HEK293 (cell line): ENCODE data around the gene CNEP1R1.

Source experiments
- CTCF ChIA-PET: fragments of 350-600 bp; formaldehyde crosslinking; extraction: SDS; loops from one replicate; lab custom pipeline; 2021; ENCODE audit warnings: antibody characterized with exemption; lab: Yijun Ruan, JAX
- POLR2A ChIA-PET: fragments of 300-600 bp; formaldehyde crosslinking; extraction: SDS; loops from one replicate; lab custom pipeline; 2020; ENCODE audit warnings: antibody characterized with exemption, inconsistent platforms; lab: Yijun Ruan, JAX
- H3K27ac ChIP-seq: fragments of 200-500 bp; sonication (Bioruptor generic); 2 replicates; pipeline ENCODE4 v1.5.1; 2014; ENCODE audit warnings: low read depth, low read length, control low read depth, inconsistent platforms; ENCODE audit errors: extremely low read depth
- H3K36me3 ChIP-seq, 2 experiments: fragments of 200-500 bp in 1 of 2; sonication (Bioruptor generic) in 1 of 2; 1 replicate in 1 of 2; 2 replicates in 1 of 2; pipeline ENCODE4 v1.5.1; 2014 to 2017; ENCODE audit warnings: inconsistent platforms in 2 of 2, low read length in 2 of 2; ENCODE audit not compliant: control insufficient read depth in 2 of 2, insufficient read depth in 1 of 2
- H3K4me1 ChIP-seq: fragments of 200-500 bp; sonication (Bioruptor generic); 2 replicates; pipeline ENCODE4 v1.5.1; 2014; ENCODE audit warnings: mild to moderate bottlenecking, low read length, inconsistent platforms; ENCODE audit not compliant: control insufficient read depth, insufficient read depth
- H3K4me3 ChIP-seq: 2 replicates; pipeline ENCODE4 v1.5.1; 2011; ENCODE audit warnings: low read depth, mild to moderate bottlenecking, control low read depth, low read length, moderate library complexity
- H3K9me3 ChIP-seq: fragments of 200-500 bp; sonication (Bioruptor generic); 2 replicates; pipeline ENCODE4 v1.5.1; 2014; ENCODE audit warnings: low read depth, low read length, inconsistent platforms; ENCODE audit not compliant: control insufficient read depth, insufficient read depth
- ATF2 ChIP-seq: fragments of 450-650 bp; formaldehyde crosslinking; IDR thresholded peaks from 2 replicates; pipeline ENCODE4 v1.5.1; 2016; ENCODE audit warnings: missing biosample characterization, missing genetic modification characterization, low read depth
- GFI1B ChIP-seq: fragments of 450-650 bp; formaldehyde crosslinking; IDR thresholded peaks from 2 replicates; pipeline ENCODE4 v1.5.1; 2016; ENCODE audit warnings: missing biosample characterization, missing genetic modification characterization
- INSM2 ChIP-seq: fragments of 450-650 bp; formaldehyde crosslinking; IDR thresholded peaks from 2 replicates; pipeline ENCODE4 v1.5.1; 2016; ENCODE audit warnings: missing biosample characterization, missing genetic modification characterization
- PRDM1 ChIP-seq: fragments of 450-650 bp; formaldehyde crosslinking; IDR thresholded peaks from 2 replicates; pipeline ENCODE4; 2016; ENCODE audit warnings: missing biosample characterization, missing genetic modification characterization
- YY1 ChIP-seq: fragments of 450-650 bp; formaldehyde crosslinking; IDR thresholded peaks from 2 replicates; pipeline ENCODE4 v1.5.1; 2018; ENCODE audit warnings: missing biosample characterization, missing genetic modification characterization
- ZNF114 ChIP-seq: fragments of 450-650 bp; formaldehyde crosslinking; IDR thresholded peaks from 2 replicates; pipeline ENCODE4 v1.5.0; 2017; ENCODE audit warnings: missing biosample characterization, missing genetic modification characterization
- ZNF148 ChIP-seq: fragments of 450-650 bp; formaldehyde crosslinking; IDR thresholded peaks from 2 replicates; pipeline ENCODE4 v1.5.0; 2017; ENCODE audit warnings: missing biosample characterization, missing genetic modification characterization, borderline replicate concordance
- ZNF311 ChIP-seq: fragments of 450-650 bp; formaldehyde crosslinking; IDR thresholded peaks from 2 replicates; pipeline ENCODE4 v1.5.1; 2017; ENCODE audit warnings: missing biosample characterization, missing genetic modification characterization, borderline replicate concordance
- ZNF335 ChIP-seq: fragments of 450-650 bp; formaldehyde crosslinking; conservative IDR thresholded peaks from 2 replicates; pipeline ENCODE4 v1.5.1; 2016; ENCODE audit warnings: missing biosample characterization, missing genetic modification characterization
- ZNF473 ChIP-seq: fragments of 450-650 bp; formaldehyde crosslinking; IDR thresholded peaks from 2 replicates; pipeline ENCODE4 v1.5.1; 2017; ENCODE audit warnings: missing biosample characterization, missing genetic modification characterization
- ZNF623 ChIP-seq: fragments of 450-650 bp; formaldehyde crosslinking; IDR thresholded peaks from 2 replicates; pipeline ENCODE4 v1.5.1; 2016; ENCODE audit warnings: missing biosample characterization, missing genetic modification characterization
- ZNF677 ChIP-seq: fragments of 450-650 bp; IDR thresholded peaks from 2 replicates; pipeline ENCODE4 v1.5.0; 2018; ENCODE audit warnings: missing biosample characterization, mild to moderate bottlenecking, missing genetic modification characterization, moderate library complexity
- TF ChIP-seq, protein P1 (sequence below): fragments of 450-650 bp; formaldehyde crosslinking; IDR thresholded peaks from 2 replicates; pipeline ENCODE4 v1.5.1; 2016; ENCODE audit warnings: missing biosample characterization, missing genetic modification characterization, borderline replicate concordance
- TF ChIP-seq, protein P2 (sequence below): fragments of 450-650 bp; formaldehyde crosslinking; IDR thresholded peaks from 2 replicates; pipeline ENCODE4 v1.5.1; 2016; ENCODE audit warnings: missing biosample characterization, missing genetic modification characterization, borderline replicate concordance

The CNEP1R1 gene

DNA sequence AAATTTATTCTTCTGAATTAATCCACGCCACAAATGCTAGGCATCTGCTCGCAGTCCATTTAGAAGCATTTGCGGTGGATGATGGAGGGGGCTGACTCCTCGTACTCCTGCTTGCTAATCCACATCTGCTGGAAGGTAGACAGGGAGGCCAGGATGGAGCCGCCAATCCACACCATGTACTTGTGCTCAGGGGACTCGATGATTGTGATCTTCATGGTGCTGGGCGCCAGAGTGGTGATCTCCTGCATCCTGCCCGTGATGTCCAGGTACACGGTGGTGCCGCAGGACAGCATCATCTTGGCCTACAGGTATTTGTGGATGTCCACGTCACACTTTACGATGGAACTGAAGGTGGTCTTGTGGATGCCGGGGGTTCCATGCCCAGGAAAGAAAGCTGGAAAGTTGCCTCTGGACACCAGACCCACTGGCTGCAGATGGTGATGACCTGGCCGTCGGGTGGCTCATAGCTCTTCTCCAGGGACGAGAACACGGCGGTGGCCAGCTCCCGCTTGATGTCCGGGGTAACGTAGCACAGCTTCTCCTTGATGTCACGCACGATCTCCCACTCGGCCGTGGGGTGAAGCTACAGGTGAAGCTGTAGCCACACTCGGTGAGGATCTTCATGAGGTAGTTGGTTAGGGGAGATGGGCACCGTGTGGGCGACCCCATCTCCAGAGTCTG is 33.2 kb downstream of the CNEP1R1 start:
- H3K4me3 ChIP-seq: no peak overlapping the region
- POLR2A ChIA-PET: no interaction called here
- H3K9me3 ChIP-seq: no peaks in the 10 kb centered on the region
- TF ChIP-seq, protein P1, sequence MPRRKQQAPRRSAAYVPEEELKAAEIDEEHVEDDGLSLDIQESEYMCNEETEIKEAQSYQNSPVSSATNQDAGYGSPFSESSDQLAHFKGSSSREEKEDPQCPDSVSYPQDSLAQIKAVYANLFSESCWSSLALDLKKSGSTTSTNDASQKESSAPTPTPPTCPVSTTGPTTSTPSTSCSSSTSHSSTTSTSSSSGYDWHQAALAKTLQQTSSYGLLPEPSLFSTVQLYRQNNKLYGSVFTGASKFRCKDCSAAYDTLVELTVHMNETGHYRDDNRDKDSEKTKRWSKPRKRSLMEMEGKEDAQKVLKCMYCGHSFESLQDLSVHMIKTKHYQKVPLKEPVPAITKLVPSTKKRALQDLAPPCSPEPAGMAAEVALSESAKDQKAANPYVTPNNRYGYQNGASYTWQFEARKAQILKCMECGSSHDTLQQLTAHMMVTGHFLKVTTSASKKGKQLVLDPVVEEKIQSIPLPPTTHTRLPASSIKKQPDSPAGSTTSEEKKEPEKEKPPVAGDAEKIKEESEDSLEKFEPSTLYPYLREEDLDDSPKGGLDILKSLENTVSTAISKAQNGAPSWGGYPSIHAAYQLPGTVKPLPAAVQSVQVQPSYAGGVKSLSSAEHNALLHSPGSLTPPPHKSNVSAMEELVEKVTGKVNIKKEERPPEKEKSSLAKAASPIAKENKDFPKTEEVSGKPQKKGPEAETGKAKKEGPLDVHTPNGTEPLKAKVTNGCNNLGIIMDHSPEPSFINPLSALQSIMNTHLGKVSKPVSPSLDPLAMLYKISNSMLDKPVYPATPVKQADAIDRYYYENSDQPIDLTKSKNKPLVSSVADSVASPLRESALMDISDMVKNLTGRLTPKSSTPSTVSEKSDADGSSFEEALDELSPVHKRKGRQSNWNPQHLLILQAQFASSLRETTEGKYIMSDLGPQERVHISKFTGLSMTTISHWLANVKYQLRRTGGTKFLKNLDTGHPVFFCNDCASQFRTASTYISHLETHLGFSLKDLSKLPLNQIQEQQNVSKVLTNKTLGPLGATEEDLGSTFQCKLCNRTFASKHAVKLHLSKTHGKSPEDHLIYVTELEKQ: no peak
- TF ChIP-seq, all 188 proteins: peak for 0
- no peaks in the 10 kb centered on the region for H3K36me3 ChIP-seq
- H3K4me1 ChIP-seq: no peaks in the 10 kb centered on the region
- CTCF ChIA-PET: no interaction called here
- H3K27ac ChIP-seq: no peak overlapping the region

- no peaks in the 10 kb centered on the region for H3K4me1 ChIP-seq
- TF ChIP-seq ATF2: no peak
- no peak for TF ChIP-seq ZNF473 (tag by site-specific recombination)
- TF ChIP-seq ZNF335 (tag by site-specific recombination): no peak
- no peak for TF ChIP-seq ZNF623
- no peak for TF ChIP-seq ZNF148 (tag by site-specific recombination)
- no peak for TF ChIP-seq ZNF114 (tag by site-specific recombination)
- no peak for TF ChIP-seq ZNF311 (tag by site-specific recombination)
- TF ChIP-seq INSM2 (tag by site-specific recombination): no peak
- TF ChIP-seq PRDM1 (tag by site-specific recombination): no peak
- TF ChIP-seq ZNF677 (tag by site-specific recombination): no peak
- TF ChIP-seq YY1 (tag by site-specific recombination): no peak
- no peak for TF ChIP-seq GFI1B (tag by site-specific recombination)
- TF ChIP-seq, protein P2, sequence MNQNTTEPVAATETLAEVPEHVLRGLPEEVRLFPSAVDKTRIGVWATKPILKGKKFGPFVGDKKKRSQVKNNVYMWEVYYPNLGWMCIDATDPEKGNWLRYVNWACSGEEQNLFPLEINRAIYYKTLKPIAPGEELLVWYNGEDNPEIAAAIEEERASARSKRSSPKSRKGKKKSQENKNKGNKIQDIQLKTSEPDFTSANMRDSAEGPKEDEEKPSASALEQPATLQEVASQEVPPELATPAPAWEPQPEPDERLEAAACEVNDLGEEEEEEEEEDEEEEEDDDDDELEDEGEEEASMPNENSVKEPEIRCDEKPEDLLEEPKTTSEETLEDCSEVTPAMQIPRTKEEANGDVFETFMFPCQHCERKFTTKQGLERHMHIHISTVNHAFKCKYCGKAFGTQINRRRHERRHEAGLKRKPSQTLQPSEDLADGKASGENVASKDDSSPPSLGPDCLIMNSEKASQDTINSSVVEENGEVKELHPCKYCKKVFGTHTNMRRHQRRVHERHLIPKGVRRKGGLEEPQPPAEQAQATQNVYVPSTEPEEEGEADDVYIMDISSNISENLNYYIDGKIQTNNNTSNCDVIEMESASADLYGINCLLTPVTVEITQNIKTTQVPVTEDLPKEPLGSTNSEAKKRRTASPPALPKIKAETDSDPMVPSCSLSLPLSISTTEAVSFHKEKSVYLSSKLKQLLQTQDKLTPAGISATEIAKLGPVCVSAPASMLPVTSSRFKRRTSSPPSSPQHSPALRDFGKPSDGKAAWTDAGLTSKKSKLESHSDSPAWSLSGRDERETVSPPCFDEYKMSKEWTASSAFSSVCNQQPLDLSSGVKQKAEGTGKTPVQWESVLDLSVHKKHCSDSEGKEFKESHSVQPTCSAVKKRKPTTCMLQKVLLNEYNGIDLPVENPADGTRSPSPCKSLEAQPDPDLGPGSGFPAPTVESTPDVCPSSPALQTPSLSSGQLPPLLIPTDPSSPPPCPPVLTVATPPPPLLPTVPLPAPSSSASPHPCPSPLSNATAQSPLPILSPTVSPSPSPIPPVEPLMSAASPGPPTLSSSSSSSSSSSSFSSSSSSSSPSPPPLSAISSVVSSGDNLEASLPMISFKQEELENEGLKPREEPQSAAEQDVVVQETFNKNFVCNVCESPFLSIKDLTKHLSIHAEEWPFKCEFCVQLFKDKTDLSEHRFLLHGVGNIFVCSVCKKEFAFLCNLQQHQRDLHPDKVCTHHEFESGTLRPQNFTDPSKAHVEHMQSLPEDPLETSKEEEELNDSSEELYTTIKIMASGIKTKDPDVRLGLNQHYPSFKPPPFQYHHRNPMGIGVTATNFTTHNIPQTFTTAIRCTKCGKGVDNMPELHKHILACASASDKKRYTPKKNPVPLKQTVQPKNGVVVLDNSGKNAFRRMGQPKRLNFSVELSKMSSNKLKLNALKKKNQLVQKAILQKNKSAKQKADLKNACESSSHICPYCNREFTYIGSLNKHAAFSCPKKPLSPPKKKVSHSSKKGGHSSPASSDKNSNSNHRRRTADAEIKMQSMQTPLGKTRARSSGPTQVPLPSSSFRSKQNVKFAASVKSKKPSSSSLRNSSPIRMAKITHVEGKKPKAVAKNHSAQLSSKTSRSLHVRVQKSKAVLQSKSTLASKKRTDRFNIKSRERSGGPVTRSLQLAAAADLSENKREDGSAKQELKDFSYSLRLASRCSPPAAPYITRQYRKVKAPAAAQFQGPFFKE (tag by site-specific recombination): no peak
- no peaks in the 10 kb centered on the region for H3K9me3 ChIP-seq
- no peaks in the 10 kb centered on the region for H3K36me3 ChIP-seq
- H3K4me3 ChIP-seq: no peak overlapping the region
- no peak overlapping the region for H3K27ac ChIP-seq
- POLR2A ChIA-PET: interaction anchor here (0.6 to 1.3 kb wide), 2 partner anchors 34 to 90 kb away, joined by 3 read pairs; partner anchors contain the start of gene CNEP1R1
- CTCF ChIA-PET: interaction anchor here (0.7 kb wide), 1 partner anchor 649 kb away, joined by 4 read pairs; no protein-coding TSS in a partner anchor
Measured at GRCh38 chr16:50059111-50059510, 34.1 kb downstream of the CNEP1R1 start.
